Fibroblast of skin of right quadriceps (primary cell): ENCODE data around the gene CYP4B1.
"Not testable (repeated sequence)": the region's sequence is repeated elsewhere in the genome, so short reads cannot be mapped to it uniquely, and the experiment has no call there.

ENCODE experiments used
- DNase-seq: peaks from one replicate; pipeline ENCODE4 v3.0.0-alpha.2; 2013

Gene CYP4B1

GRCh38 chr1:46816930-46817329 is 18.1 kb downstream of the CYP4B1 start:
- no peak for DNase-seq

- no peak for DNase-seq
These were observed 19.0 kb downstream of the CYP4B1 start for GRCh38 chr1:46817814-46818213.

- no peak for DNase-seq
These were observed 19.7 kb downstream of the CYP4B1 start for GRCh38 chr1:46818591-46818990.

GRCh38 chr1:46819335-46819734 is 20.5 kb downstream of the CYP4B1 start:
- DNase-seq: no peak

- DNase-seq: no peak
These were observed 21.2 kb downstream of the CYP4B1 start for GRCh38 chr1:46820076-46820475.

GRCh38 chr1:46820560-46821060 is 21.8 kb downstream of the CYP4B1 start:
- DNase-seq: no peak

GRCh38 chr1:46822248-46822826 is 23.5 kb downstream of the CYP4B1 start:
- DNase-seq: no peak

GRCh38 chr1:46823151-46823550 is 24.3 kb downstream of the CYP4B1 start:
- DNase-seq: no peak

GRCh38 chr1:46826892-46827291 is 28.0 kb downstream of the CYP4B1 start:
- DNase-seq: not testable (repeated sequence)

- DNase-seq: no peak
These were observed 31.9 kb downstream of the CYP4B1 start for GRCh38 chr1:46830665-46831322.

- not testable (repeated sequence) for DNase-seq
These were observed 36.6 kb downstream of the CYP4B1 start for GRCh38 chr1:46835469-46835868.

- not testable (repeated sequence) for DNase-seq
These were observed 47.5 kb downstream of the CYP4B1 start for GRCh38 chr1:46846386-46846785.

GRCh38 chr1:46857660-46858065 is 58.8 kb downstream of the CYP4B1 start:
- not testable (repeated sequence) for DNase-seq

GRCh38 chr1:46862348-46862747 is 63.5 kb downstream of the CYP4B1 start:
- no peak for DNase-seq
